ENCODE data around the gene ZNF467.
A peak's percentile ranks its signal among the peaks of the same experiment; 100 is the strongest.

ZNF467 gene

GRCh38 chr7:149743476-149744255 is 29.7 kb downstream of the ZNF467 start:
- DNase-seq: no peak

- peak; percentile 51 to 60 for DNase-seq
Measured at GRCh38 chr7:149742075-149742701, 31.2 kb downstream of the ZNF467 start.

GRCh38 chr7:149741629-149742028 is 31.8 kb downstream of the ZNF467 start:
- DNase-seq: peak; percentile 23 to 60

- no peak for DNase-seq
Measured at GRCh38 chr7:149736478-149737360, 36.7 kb downstream of the ZNF467 start.

GRCh38 chr7:149735779-149736477 is 37.5 kb downstream of the ZNF467 start:
- DNase-seq: no peak

- DNase-seq: no peak
Measured at GRCh38 chr7:149735181-149735602, 38.2 kb downstream of the ZNF467 start.

GRCh38 chr7:149734791-149735075 is 38.7 kb downstream of the ZNF467 start:
- no peak for DNase-seq

GRCh38 chr7:149733924-149734790 is 39.2 kb downstream of the ZNF467 start:
- no peak for DNase-seq

GRCh38 chr7:149733131-149733923 is 40.1 kb downstream of the ZNF467 start:
- DNase-seq: no peak

- no peak for DNase-seq
Measured at GRCh38 chr7:149732611-149733010, 40.8 kb downstream of the ZNF467 start.

GRCh38 chr7:149732111-149732561 is 41.3 kb downstream of the ZNF467 start:
- no peak for DNase-seq

GRCh38 chr7:149731207-149731955 is 42.0 kb downstream of the ZNF467 start:
- DNase-seq: no peak

GRCh38 chr7:149729983-149730801 is 43.2 kb downstream of the ZNF467 start:
- DNase-seq: no peak

GRCh38 chr7:149729586-149729982 is 43.8 kb downstream of the ZNF467 start:
- DNase-seq: no peak

GRCh38 chr7:149728491-149729375 is 44.7 kb downstream of the ZNF467 start:
- DNase-seq: no peak

- DNase-seq: no peak
Measured at GRCh38 chr7:149727899-149728476, 45.4 kb downstream of the ZNF467 start.

GRCh38 chr7:149727053-149727898 is 46.1 kb downstream of the ZNF467 start:
- DNase-seq: no peak

All from inflammatory macrophage (primary cell).